Measurements from ENCODE around the gene GRAMD1B.

Gene GRAMD1B

DNA sequence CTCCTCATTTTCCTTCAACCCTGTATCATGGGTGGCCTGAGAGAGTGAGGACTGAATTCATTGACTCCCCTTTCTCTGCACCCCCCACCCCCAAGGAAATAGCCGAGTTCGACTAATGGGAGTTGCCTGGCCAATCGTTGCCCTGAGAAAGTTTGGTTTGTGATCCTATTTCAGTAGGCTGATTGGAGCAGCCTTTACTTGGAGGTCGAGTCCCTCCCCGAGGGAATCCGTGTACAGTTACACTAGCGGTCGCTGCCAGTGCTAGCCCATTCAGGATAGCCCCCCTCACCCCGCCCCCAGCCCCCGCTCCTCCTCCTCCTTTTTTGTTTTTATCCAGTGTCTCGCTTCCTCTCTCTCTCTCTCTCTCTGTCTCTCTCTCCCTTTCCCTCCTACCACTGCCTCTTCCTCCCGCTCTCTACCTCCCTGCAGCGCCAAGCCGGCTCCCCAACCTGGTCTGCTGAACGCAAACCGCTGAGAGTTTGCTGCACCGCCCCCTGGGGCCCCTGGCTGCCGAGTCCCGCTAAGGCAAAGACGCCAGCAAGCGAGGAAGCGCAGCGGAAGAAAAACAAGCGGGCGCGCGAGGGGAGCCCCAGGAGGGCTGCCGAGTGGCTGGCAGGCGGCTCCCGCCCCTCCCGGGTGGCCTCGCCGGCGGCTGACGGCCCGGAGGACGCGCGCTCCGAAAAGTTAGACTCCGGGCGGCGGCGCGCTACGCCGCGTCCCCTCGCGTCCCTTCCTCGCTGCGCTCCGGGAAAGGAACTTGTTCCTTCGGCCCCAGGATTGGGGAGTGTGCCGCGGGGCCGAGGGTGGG lies at the start of gene GRAMD1B:
TSS of gene GRAMD1B (plus strand) at position 357 of the 808 bp plus-strand sequence. CDS start 524 bp downstream, outside the sequence.
- DNase-seq (ENCODE audit: low read depth in 3 of 3): peak; percentile 39 to 57 (median 54)

DNA sequence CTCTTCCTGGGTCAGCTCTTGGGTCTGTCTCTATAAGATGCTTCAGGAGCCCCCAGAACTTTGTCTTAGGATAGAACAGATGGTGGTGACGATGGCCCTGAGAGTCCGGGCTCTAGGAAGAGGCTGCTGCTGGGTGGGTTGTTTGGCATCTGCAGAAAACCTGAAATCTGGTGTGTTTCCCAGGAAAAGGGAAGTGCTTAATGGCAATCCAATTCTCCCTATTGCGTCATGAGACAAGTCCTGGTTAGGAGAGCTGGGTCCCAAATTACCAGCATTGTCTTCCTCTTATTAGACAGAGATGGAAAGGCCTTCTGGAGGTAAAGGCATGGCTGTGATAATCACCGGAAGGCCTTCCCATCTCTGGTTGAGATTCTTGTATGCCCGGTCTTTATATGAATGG lies 48.9 kb upstream of the GRAMD1B start:
- DNase-seq (ENCODE audit: low read depth in 3 of 3): no peak

DNA sequence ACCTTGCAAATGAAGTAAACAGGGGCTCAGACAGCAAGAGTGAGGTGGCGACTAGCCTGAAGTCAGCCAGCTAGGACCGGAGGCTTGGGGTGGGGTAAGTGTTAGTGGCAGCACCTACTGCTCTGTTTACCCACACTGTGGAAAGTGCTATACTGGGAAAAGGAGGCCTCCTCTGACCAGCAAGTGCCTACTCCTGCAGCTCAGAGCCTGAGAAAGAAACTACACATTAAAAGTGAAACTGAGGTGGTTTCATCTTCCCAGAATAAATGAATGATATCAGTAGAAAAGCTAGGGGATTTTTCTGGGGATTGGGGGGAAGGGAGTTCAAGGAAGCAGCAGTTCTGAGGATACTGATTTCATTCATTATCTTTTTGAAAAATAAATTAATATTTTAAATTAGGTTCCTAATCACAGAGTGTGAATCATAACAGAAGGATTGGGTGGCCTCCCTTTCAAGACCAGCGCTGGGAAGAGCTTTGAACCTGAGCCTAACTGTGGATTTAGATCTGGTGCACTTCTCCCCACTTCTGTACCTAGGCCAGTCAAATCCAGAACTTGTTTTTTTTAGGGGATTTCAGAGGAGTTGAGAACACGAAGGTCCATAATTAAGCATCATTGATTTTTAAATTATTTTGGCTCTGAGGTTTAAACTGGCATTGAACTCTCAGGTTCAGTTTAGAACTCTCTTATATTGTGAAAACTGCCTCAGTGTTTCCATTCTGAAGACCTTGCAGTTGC lies 48.1 kb upstream of the GRAMD1B start:
- no peak for DNase-seq (ENCODE audit: low read depth in 3 of 3)

DNA sequence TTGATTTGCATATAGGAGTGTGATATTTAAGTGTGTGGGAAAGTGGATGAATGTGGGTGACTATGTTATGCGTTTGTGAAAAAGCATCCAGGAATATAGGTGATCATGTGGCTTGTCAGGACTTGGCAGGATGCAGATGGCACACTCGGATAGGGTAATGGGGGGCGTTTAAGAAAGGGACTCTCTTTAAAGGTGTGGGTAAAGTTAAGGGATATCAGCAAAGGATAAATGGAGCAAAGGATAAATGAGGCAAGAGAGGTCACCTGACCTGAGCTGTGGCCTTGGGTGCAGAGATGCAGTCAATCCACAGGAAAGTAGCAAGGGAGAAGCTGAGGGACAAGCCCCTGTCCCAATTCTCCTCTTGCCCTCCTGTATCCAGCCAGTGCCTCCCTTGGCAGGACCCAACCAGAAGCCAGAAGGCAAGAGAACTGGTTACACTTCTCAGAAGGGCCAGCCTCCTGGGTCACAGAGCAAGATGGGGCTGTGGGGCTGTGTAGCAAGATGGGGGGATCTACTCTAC lies 47.5 kb upstream of the GRAMD1B start:
- DNase-seq (ENCODE audit: low read depth in 3 of 3): no peak

DNA sequence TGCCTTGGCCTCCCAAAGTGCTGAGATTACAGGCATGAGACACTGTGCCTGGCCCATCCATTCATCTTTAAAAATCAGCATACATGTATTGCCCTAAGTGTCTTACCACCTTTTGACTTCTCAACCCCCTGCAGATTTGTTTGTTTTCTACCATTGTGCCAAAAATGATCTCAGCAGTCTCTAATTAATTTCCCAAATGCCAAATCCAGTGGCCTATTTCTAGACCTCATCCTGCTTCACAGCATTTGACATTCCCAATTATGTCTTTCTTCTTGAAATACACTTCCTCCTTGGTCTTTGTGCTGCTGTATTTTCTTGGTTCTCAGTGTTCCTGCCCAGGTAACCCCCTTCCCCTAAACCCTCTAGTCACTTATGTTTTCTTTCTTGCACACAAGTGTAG lies 46.0 kb upstream of the GRAMD1B start:
- no peak for DNase-seq (ENCODE audit: low read depth in 3 of 3)

DNA sequence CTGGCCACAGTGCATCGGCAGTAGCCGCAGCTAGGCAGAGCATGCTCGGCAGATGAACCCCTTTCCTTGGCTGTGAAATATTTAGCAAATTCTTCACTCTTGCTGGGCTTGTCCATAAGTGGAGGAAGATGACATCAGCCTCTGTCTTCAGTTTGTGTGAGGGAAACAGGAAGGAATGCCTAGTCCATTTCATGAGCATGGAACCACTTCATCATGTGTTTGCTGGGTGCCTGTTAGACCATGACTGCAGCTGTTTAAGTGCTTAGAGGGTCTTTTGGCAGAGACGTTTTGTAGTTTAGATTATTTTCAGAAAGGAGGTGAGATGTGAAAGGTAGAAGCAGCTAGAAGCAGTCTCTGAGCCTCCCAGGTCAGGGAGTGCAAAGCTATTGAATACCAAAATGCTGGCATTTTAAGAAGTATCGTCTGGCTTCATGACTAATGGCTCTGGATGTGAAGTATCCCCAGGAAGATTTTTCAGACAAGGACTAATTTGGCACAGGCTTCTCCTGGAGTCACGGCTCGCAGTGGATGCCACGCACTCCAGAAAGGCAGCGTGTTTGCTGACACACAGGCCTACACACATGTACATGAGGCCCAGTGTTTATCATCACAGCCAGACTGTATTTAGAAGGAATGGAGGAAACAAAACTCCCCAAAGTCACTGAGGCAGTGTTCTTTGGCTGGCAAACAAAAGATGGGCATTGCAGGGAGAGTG lies 43.1 kb upstream of the GRAMD1B start:
- DNase-seq (ENCODE audit: low read depth in 3 of 3): no peak

DNA sequence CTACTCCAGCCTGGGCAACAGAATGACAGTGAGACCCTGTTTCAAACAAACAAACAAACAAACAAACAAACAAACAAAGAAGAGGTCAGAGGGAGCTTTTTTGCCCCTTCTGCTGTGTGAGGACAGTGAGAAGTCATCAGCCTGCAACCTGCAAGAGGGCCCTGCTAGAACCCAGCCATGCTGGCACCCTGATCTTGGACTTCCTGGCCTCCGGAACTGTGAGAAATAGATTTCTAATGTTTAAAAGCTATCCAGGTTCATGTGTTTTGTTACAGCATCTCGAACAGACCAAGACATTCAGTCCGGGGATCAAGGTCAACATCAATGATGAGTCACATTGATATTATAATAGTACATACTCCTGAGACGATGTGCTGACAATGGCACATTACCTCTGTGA lies 41.4 kb upstream of the GRAMD1B start:
- DNase-seq (ENCODE audit: low read depth in 3 of 3): no peak

DNA sequence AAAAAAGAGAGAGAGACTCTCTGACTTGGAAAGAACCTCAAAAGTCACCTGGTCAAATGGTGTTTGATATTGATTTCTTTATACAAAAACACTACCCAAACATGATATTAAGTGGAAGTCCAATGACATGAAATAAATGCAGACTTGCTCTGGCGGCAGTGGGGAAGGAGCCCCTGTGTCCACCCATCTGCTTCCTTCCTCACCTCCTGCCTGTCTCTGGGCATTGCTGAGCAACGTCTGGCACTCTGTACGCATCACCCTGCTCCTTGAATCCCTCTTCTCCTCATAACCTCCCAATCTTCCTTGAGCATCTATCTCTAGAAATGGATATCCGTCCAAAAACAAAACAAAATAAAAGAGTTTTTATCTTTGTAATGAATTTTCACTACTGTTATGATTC lies 39.9 kb upstream of the GRAMD1B start:
- DNase-seq (ENCODE audit: low read depth in 3 of 3): no peak

DNA sequence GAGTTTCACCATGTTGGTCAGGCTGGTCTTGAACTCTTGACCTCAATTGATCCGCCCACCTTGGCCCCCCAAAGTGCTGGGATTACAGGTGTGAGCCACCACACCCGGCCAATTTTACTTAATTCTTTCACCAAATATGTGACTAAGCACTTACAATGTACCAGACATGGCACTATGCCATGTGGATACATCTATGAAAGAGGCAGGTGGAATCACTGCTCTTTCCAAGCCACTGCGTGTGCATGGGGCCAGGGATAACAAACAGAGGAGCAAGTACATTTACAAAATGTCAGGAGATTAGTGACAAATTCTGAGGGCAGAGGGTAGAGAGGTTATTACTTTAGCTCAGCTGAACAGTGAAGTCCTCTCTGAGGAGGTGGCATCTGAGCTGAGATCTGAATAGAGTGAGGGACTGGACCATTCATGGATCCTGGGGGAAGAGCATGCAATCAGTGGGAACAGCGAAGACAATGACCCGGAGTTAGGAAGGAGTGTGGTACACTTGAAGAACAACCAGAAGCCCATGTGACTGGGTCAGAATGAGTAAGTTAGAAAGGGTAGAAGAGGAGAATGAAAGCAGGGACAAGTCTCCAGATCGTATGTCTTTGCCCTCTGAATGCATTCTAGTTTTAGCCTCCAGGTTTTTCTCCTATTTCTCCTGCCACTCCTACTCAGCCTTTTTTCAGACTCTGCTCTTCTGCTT lies 38.3 kb upstream of the GRAMD1B start:
- no peak for DNase-seq (ENCODE audit: low read depth in 3 of 3)

DNA sequence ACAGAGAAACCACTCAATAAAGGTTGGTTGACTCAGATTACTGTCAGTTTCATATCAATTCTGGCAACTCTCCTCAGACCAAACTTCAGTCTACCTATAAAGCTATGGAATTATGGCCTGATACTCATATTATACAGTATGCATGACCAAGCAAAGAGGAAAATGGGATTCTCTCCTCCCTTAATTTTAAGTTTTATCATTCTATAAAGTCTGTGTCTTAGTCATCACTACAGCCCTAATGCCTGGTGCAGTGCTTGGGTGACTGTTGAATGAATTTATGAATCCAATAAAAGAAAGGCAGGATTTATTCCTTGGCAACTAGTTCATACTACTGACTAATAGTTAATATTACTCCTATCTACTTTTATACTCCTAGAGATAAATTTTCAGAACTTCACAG lies 37.6 kb upstream of the GRAMD1B start:
- DNase-seq (ENCODE audit: low read depth in 3 of 3): no peak

DNA sequence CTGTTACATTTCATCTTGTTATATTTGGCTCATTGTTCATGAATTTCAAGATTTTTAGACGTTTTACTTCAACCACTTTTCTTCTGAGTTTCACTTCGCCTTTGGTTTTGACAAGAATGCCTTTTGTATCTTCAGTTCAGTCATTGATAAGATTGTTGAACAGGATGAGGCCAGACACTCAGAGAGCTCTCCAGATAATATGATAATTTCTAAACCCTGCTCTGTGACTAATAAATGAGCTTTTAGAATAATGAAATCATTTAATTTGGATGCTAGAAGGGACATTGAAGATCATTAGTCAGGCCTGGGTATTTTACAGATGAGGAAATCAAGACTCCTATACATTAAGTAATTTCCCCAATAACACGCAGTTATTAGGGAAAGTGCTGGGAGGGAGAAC lies 37.2 kb upstream of the GRAMD1B start:
- no peak for DNase-seq (ENCODE audit: low read depth in 3 of 3)

DNA sequence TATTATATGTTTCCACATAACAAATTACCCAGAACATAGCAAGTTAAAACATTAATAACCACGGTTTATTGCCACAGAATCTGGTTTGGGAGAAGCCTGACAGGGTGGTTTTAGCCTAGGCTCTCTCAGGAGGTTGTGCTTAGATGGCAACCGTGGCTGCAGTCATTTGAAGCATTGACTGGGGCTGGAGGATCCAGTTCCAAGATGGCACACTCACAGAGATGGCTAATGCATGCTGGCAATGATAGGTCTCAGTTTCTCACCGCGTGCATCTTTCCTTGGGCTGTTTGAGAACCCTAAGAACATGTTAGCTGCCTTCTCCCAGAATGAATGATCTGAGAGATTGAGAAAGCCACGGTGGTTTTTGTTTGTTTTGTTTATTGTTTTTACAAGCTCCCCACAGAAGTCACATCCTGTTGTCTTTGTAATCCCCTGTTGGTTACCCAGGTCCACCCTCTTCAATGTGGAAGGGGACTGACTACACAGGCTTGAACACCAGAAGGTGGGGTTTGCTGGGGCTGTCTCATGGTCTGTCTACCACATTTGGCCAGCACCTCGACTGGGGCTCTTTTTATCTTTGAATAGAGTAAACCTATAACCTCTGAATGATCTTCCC lies 36.6 kb upstream of the GRAMD1B start:
- no peak for DNase-seq (ENCODE audit: low read depth in 3 of 3)

DNA sequence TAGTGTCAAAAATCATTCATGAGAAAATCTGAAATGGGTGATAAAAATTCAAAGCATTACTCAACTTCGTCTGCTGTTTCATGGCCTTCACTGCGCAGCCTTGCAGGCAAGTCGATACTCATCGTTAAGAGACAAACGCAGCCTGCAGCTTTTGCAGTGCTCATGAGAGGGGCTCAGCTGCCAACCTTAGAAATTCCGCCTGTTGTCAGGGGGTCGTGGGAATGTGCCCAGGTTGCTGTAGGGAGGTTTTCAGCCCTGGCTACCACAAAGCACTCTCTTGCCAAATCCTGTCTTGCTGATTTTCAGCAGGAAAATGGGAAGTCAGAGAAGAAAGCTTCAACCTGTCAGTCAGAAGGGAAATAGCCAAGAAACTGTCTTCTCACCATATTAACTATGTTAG lies 25.4 kb upstream of the GRAMD1B start:
- DNase-seq (ENCODE audit: low read depth in 3 of 3): no peak

DNA sequence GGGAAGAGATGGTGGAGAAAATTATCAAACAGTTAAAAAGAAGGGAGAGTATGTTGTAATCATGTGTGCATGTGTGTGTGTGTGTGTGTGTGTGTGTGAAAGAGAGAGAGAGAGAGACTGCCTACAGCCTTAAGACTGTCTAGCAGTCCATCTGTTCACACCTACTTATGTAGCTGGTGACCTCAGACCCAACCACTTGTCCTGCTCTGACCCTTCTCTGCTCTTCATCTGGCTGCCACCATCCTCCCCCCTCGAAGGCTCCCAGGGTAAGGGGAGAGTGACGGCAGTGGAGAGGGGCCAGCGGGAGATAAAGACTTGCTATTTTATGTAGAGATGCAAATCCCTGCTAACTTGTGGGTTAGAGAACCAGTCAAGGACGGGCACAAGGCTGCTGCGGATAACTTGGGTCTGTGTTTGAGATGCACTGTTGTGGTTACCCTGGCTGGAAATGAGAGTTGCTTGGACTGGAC lies 24.9 kb upstream of the GRAMD1B start:
- DNase-seq (ENCODE audit: low read depth in 3 of 3): no peak

DNA sequence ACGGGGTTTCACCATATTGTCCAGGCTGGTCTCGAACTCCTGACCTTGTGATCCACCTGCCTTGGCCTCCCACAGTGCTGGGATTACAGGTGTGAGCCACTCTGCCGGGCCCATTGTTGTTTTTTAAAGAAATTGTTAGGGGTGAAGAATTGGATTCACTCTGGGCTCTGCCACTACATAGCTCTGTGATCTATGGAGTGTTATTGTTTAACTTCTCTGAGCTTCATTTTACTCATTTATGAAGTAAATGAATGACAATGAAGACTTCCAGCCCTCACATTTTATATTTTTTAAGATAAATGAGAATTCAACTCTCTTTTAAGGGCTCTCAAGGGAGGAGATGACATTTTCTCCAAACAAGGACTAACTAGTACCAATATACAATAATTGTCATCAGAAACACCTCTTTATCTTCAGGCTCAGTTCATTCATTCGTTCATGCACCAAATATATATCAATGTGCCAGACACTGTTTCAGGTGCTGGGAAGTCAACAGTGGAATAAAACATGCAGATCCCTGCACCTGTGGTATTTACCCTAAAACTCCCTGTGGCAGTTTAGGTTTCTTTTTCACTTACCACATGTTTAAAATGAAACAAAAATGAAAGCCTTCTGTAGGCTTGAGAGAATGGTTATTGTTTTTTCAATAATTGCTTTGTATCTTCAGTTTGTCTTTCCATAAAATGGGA lies 23.5 kb upstream of the GRAMD1B start:
- DNase-seq (ENCODE audit: low read depth in 3 of 3): no peak

DNA sequence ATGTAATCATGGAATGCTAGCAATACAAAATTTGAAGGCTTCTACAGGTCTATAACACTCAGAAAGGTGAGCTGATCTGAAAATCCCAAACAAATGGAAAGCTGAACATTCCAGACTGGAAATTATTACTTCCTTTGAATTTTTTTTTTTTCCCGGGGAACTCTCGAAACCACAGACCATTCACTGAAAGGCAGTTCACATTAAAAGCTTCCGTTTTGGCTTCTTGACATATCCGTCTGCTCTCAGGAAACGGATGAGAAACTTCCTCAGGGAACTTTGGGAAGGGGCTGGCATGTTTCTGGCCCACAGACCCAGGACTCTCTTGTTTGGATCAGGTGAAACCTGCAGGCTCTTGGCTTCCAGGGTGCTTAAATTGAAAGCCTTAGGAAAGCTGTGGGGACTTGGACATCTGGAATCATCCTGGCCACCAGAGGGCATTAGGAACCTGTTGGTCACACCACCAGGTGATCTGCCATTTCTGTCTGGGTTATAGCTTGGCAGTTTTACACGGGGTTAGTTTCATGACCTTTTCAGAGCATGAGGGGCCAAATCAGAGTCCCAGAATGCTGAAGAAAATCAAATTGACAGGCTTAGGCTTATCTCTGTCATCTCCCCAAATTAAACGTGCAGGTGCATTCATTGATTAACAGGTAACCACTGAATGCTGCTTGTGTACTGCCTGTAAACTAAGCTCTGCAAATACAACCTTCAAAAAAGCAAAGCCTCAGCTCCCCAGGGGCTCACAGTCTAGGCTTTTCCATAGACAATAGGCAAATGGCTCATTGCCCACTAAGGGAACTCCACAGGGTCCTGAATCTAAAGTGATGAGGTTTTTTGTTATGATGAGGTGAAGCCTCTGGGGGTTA lies 22.7 kb upstream of the GRAMD1B start:
- peak in 2 of 3 experiments; percentile 34 to 46 for DNase-seq (ENCODE audit: low read depth in 3 of 3)

DNA sequence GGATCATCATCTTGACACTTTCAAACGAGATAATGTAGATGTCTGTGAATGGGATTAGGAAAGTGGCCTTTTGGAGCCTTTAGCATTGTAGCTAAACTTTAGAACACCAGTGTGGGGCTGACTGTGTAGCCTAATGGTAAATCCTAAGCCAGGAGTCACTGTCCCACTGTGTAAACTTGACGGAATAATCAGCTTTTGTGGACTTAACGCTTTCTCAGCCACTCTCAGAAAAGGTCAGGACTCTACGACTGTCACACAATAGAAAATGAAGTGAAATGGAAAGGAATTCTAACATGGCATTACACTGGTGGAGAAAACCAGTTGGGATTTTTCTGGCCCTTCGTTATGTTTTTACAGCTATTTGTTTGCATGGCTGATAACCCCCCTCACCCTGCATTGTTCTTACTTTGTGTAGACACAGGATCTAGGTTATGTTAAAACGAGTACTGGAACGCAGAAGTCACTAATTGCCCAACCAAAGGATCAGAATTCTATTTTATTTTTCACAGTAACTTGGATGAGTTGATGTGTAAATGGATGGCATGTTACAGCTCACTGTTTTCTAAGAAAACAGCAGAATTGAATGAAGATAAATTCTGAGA lies 22.0 kb upstream of the GRAMD1B start:
- DNase-seq (ENCODE audit: low read depth in 3 of 3): no peak

DNA sequence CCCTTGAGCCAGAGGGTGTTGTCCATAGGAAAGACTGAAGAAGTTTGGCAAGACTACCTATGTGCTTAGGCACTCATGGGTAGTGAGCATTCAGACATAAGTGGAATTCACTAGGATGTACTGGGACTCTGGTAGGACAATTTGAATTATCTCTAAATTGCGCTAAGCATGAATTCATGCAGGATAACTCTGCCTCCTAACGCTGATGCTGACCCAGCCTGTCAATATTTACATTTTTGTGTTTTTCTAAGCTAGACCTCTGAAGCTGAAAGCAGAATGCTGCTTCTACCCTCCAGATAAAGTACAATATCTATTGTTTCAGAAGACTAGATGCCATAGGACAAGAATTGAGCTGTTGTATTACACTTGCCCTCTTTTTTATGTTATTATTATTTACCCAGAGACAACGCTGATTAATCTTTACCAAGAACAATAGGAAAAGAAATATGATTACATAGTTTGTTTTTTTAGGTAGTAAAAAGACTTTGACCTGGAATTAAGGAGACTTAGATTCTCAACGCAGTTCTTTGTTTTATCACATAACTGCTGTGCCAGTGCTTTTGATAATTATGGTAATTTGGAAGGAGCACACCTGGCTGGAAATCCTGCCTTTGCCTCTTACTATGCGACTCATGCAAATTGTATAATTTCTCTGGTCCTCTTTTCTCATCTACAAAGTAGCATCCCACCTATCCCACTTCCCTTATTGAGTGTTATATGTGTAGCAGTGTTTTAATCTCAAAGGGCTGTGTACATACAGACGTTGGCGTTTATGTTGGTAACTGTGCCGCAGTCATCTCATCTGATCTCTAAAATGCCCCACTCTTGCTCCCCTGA lies 21.2 kb upstream of the GRAMD1B start:
- DNase-seq (ENCODE audit: low read depth in 3 of 3): no peak

Data from stimulated activated CD4-positive, alpha-beta T cell treated with anti-CD3 and anti-CD28 coated beads, TNF-alpha, amount 100 ng/mL, for 4 hours (primary cell).